ENCODE data around the gene VASN.

Gene VASN

GRCh38 chr16:4373356-4373908, 1.8 kb downstream of the VASN start:
- no peak for DNase-seq

DNA sequence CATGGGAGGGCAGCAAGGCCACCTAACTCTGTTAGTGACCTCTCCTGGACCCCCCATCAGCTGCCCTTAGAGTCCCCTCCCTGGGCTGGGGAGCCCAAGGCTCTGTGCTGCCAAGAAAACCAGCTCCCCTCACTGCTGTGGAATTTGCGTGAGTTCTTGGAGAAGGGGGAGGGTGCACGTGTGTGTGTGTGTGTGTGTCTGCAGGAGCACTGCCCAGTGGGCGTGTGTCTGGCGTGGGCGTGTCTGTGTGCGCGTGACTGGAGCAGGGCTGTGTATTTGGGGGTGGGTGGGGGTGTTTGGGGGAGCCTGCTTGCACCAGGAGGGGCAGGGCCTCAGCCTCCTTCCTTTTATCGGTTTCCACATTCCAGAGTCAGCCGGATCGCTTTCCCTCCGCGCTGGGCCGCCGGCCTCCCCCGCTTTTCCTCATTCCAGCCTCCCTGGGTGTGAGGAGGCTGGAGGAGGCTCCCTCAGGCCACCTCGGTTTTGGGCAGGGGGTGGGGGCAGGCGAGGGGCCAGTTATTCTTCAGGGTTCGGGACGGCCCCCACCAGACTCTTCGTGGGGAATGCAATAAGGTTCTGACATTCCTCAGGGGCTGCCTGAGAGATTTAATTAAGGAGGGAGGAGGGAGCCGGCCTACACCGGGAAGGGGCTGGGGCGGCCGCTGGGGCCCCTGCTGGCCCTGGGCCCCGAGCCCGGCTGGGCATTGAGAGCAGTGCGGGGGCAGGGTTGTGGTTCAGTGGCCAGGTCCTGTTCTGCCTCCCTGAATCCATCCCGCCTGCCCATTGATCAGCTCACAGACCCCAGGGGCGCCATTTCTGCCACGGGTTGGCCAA, 2.5 kb downstream of the VASN start:
- DNase-seq, result no peak

GRCh38 chr16:4375717-4376116, 4.1 kb downstream of the VASN start:
- no peak for DNase-seq

- DNase-seq, result no peak
Observed at GRCh38 chr16:4376126-4376892, 4.7 kb downstream of the VASN start.

DNA sequence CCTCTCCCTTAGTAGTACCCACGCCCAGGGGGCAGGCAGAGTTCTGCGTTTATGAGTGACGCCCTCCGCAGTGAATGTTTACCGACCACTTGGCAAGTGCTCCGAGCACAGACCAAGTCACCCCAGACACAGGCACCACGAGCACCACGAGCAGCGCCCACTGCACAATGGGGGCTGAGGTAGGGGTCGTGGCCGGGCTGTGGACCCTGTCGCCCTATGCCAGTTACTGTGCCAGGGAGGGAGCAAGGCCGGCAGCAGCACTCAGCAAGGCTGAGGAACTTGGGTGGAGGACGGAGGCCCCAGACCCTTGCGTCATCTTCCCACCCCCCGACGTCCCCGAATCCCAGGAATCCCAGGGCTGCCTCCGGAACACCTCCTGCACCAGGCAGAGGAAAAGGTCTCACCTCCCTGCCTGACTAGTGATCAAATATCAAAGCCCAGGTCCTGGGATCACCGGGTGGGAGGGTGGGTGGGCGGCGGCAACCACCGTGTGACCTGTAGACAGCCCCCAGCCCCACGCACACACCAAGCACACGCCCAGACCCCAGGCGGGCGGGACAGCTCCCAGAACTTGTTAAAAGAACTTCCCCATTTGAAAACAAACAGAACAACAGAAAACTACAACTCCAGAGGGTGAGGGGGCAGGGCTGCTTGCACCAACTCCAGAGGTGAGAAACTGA, 5.4 kb downstream of the VASN start:
- no peak for DNase-seq

DNA sequence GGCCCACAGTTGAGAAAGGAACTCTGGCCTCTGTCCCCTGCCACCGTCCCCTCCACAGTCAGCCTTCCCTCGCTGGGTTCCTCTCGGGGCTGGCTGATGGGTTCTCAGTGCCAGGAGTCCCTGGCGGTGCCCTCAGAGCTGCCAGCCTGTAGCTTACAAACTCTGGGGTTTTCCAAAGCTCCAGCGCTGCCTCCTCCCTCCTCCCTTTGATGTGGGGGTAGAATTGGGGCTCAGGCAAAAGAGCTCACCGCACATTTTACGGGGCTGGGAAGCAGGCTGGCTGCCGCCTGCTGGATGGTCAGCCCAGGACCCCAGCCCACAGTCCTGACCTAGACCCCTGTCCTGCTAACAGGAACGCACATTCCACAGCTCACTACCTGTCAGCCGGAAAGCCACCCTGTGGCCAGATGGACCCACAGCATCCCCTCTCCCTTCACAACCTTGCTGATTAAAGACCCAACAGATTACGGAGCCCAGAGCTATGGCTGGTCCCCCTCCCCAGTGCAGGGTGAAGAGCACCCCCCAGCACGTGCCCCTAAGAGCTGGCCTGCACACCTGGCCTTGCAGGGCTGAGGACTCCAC, 6.0 kb downstream of the VASN start:
- DNase-seq, result no peak

GRCh38 chr16:4378161-4378666, 6.6 kb downstream of the VASN start:
- DNase-seq, result no peak

DNA sequence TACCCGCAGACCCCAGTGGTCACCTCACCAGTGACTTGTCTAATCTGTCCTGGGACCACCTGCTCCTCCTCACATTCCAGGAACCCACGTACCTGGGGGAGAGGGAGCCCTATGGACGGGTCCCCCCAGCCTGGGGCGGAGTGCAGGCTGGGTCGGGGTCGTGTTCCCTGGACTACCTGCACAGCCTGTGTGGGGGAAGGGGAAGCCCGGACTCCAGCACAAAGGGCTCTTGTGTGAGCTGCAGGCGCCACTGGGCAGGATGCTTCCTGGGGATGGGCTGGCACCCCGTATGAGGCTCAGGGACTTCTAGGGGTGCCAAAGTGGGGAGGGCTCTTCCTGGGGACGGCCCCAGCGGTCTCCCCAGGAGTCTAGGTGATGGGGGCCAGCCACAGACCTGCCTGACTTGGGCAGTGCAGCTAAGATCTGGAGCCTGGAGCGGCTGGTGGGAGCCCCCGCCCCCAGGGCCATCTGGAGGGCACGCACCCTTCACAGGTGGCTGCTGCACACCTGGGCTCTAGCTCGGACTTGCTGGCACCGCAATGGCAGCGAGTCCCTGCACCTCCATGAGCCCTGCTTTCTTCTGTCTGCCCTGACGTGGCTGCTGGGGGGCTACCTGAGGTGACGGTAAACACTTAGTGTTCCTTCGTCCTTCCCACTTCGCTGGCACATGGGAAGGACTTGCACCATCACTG, 7.5 kb downstream of the VASN start:
- DNase-seq, result no peak

DNA sequence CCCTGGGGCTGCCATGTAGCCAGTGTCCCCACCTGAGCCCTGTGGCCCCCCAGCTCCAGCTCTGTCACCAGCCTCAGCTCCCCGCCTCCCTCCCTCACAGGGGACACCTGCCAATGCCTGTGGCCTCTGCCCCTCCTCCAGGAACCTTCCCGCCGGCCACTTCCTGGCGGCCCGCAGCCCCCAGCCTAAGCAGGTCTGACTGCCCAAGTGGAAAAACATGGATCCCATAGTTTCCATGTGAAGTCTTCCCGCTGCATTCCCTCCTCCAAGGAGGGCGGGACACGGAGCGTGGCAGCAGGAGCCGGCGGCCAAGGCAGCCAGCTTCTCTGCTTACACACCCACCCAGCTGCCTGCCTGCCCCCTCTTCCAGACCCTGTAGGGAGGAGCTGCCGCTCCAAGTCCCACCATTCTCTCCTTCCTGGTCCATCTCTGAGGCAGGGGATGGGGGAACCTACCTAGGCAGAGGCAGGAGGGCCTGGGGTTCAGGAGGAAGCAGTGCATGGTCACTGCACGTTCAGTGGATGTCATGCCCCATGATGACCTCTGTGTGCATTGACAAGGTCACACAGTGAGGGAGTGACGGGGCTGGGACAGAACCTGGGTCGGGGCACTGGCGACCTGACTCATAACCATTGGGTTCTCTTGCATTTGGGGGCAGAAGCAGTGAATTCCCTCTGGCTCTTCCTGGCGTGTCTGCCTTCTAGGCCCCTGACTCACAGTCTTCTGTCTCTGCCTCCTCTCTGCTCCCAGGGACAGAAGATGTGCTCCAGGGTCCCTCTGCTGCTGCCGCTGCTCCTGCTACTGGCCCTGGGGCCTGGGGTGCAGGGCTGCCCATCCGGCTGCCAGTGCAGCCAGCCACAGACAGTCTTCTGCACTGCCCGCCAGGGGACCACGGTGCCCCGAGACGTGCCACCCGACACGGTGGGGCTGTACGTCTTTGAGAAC, 8.7 kb downstream of the VASN start:
- DNase-seq, result no peak

DNA sequence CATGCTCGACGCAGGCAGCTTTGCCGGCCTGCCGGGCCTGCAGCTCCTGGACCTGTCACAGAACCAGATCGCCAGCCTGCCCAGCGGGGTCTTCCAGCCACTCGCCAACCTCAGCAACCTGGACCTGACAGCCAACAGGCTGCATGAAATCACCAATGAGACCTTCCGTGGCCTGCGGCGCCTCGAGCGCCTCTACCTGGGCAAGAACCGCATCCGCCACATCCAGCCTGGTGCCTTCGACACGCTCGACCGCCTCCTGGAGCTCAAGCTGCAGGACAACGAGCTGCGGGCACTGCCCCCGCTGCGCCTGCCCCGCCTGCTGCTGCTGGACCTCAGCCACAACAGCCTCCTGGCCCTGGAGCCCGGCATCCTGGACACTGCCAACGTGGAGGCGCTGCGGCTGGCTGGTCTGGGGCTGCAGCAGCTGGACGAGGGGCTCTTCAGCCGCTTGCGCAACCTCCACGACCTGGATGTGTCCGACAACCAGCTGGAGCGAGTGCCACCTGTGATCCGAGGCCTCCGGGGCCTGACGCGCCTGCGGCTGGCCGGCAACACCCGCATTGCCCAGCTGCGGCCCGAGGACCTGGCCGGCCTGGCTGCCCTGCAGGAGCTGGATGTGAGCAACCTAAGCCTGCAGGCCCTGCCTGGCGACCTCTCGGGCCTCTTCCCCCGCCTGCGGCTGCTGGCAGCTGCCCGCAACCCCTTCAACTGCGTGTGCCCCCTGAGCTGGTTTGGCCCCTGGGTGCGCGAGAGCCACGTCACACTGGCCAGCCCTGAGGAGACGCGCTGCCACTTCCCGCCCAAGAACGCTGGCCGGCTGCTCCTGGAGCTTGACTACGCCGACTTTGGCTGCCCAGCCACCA, 9.7 kb downstream of the VASN start:
- no peak for DNase-seq

DNA sequence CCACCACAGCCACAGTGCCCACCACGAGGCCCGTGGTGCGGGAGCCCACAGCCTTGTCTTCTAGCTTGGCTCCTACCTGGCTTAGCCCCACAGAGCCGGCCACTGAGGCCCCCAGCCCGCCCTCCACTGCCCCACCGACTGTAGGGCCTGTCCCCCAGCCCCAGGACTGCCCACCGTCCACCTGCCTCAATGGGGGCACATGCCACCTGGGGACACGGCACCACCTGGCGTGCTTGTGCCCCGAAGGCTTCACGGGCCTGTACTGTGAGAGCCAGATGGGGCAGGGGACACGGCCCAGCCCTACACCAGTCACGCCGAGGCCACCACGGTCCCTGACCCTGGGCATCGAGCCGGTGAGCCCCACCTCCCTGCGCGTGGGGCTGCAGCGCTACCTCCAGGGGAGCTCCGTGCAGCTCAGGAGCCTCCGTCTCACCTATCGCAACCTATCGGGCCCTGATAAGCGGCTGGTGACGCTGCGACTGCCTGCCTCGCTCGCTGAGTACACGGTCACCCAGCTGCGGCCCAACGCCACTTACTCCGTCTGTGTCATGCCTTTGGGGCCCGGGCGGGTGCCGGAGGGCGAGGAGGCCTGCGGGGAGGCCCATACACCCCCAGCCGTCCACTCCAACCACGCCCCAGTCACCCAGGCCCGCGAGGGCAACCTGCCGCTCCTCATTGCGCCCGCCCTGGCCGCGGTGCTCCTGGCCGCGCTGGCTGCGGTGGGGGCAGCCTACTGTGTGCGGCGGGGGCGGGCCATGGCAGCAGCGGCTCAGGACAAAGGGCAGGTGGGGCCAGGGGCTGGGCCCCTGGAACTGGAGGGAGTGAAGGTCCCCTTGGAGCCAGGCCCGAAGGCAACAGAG, 10.5 kb downstream of the VASN start:
- no peak for DNase-seq

GRCh38 chr16:4382795-4383357, 11.2 kb downstream of the VASN start:
- DNase-seq, result no peak

DNA sequence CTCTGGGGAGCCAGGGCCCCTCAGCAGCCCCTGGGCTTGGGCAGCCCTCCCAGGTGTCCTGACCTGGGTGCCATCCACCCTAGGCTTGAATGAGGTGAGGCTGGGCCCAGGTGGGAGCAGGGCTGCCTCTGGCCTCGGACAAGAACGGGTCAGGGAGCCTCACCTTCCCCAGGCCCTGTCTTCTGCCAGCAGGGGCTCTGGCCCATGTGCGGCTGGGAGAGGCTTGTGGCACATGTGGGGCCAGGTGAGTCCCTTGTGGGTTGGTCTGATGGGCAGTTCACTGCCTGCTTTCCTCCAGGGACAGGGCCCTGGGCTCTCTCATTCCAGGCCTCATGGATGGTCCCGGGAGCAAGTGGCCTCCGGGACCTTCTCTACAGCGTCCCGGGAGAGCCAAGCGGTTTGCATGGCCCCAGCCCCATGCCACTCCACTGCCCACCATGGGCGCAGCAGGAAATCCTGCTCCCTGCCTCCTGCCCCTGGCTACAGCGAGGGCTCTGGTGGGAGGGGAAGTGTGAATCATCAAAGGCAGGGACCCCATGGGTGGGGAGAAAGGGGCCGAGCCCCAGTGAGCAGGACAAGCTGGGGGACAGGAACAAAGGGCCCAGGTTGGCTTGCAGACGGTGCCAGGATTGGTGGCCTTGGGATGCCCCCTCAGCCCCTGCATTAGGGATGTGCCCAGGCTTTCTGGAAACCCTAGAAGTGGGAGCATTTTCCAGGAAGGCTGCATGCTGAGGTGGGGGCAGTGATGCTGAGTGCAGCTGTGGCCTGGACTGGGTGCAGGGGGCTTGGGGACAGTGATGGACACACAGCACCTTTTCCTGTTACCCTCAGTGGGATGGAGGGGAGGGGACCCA, 12.2 kb downstream of the VASN start:
- no peak for DNase-seq

GRCh38 chr16:4384509-4384942, 12.9 kb downstream of the VASN start:
- DNase-seq, result no peak

GRCh38 chr16:4385066-4385788, 13.6 kb downstream of the VASN start:
- no peak for DNase-seq

- no peak for DNase-seq
Observed at GRCh38 chr16:4385789-4386450, 14.3 kb downstream of the VASN start.
